ENCODE data around the gene PTPRC.

The PTPRC gene

GRCh38 chr1:198647055-198647454, 8.2 kb downstream of the PTPRC start:
- no peak for DNase-seq

- no peak for DNase-seq
Observed at GRCh38 chr1:198648592-198648991, 9.8 kb downstream of the PTPRC start.

- DNase-seq, result no peak
Observed at GRCh38 chr1:198649232-198649967, 10.6 kb downstream of the PTPRC start.

- no peak for DNase-seq
Observed at GRCh38 chr1:198649968-198650338, 11.1 kb downstream of the PTPRC start.

GRCh38 chr1:198650506-198650905, 11.7 kb downstream of the PTPRC start:
- no peak for DNase-seq

- DNase-seq, result no peak
Observed at GRCh38 chr1:198651650-198652400, 13.0 kb downstream of the PTPRC start.

GRCh38 chr1:198653808-198654413, 15.1 kb downstream of the PTPRC start:
- no peak for DNase-seq

- no peak for DNase-seq
Observed at GRCh38 chr1:198655459-198656121, 16.8 kb downstream of the PTPRC start.

GRCh38 chr1:198656500-198656932, 17.7 kb downstream of the PTPRC start:
- no peak for DNase-seq

- no peak for DNase-seq
Observed at GRCh38 chr1:198657550-198658064, 18.8 kb downstream of the PTPRC start.

- DNase-seq, result no peak
Observed at GRCh38 chr1:198660341-198661261, 21.8 kb downstream of the PTPRC start.

GRCh38 chr1:198662821-198663220, 24.0 kb downstream of the PTPRC start:
- DNase-seq, result no peak

- no peak for DNase-seq
Observed at GRCh38 chr1:198664068-198664788, 25.4 kb downstream of the PTPRC start.

GRCh38 chr1:198667186-198667585, 28.3 kb downstream of the PTPRC start:
- DNase-seq, result no peak

GRCh38 chr1:198667807-198668206, 29.0 kb downstream of the PTPRC start:
- DNase-seq, result no peak

GRCh38 chr1:198669023-198669698, 30.3 kb downstream of the PTPRC start:
- DNase-seq, result no peak

- no peak for DNase-seq
Observed at GRCh38 chr1:198669771-198670170, 30.9 kb downstream of the PTPRC start.

- no peak for DNase-seq
Observed at GRCh38 chr1:198671136-198671535, 32.3 kb downstream of the PTPRC start.

GRCh38 chr1:198672124-198672523, 33.3 kb downstream of the PTPRC start:
- no peak for DNase-seq

- no peak for DNase-seq
Observed at GRCh38 chr1:198674009-198674408, 35.2 kb downstream of the PTPRC start.

GRCh38 chr1:198676253-198676652, 37.4 kb downstream of the PTPRC start:
- DNase-seq, result no peak

Measured in right forelimb (tissue), 1 donor.